ENCODE results near the gene DPP6. TPM values are rescaled to one million over a fixed set of nuclear protein-coding genes. Genes with fewer than 3 reads are reported as not detected.

DPP6 gene
- total RNA-seq, 1 experiment from 2014 or later: not detected

- Histone ChIP-seq H3K27me3 (ENCODE audit: low read length) (no peaks in the 10 kb centered on the region), H3K4me2 (ENCODE audit: low read length) (no peak overlapping the region), H3K9ac (ENCODE audit: low read length) (no peak overlapping the region), H3K4me1 (ENCODE audit: insufficient read depth, low read length) (no peaks in the 10 kb centered on the region), H3K36me3 (ENCODE audit: low read depth, low read length) (no peaks in the 10 kb centered on the region), H4K20me1 (ENCODE audit: low read length) (no peaks in the 10 kb centered on the region), H3K27ac (ENCODE audit: low read length) (no peak overlapping the region), H3F3A (ENCODE audit: low read length, unreplicated experiment) (no peaks in the 10 kb centered on the region), H3K9me2 (replicated peaks; ENCODE audit: low read length) (no peaks in the 10 kb centered on the region), H3K4me3 (ENCODE audit: low read length) (no peak overlapping the region), H3K9me3 (ENCODE audit: low read length) (no peaks in the 10 kb centered on the region), H3K79me2 (ENCODE audit: low read length) (no peaks in the 10 kb centered on the region), H2AFZ (ENCODE audit: low read length) (no peak overlapping the region)
- DNase-seq (no peak), ATAC-seq (no peak)
- CTCF ChIA-PET: no interaction called here
- POLR2A ChIA-PET (ENCODE audit: unreplicated experiment): no interaction called here
- intact Hi-C loops (cut with micrococcal nuclease): no loop called here
- TF ChIP-seq CTCF (conservative IDR thresholded peaks at IDR 0.05; ENCODE audit: low read depth, low read length) (no peak), EZH2phosphoT487 (IDR thresholded peaks at IDR 0.05; ENCODE audit: borderline replicate concordance, low read length) (no peak), EZH2 (IDR thresholded peaks at IDR 0.05; ENCODE audit: low read length, unreplicated experiment) (no peak)
- no TSS peak for BruUV-seq (replicated peaks)
Measured at GRCh38 chr7:154649015-154649414, 596.8 kb downstream of the DPP6 start.

GRCh38 chr7:154649434-154649833 lies 597.2 kb downstream of the DPP6 start:
- Histone ChIP-seq H3K4me2 (ENCODE audit: low read length) (no peak overlapping the region), H3K9me3 (ENCODE audit: low read length) (no peaks in the 10 kb centered on the region), H3K4me3 (ENCODE audit: low read length) (no peak overlapping the region), H2AFZ (ENCODE audit: low read length) (no peak overlapping the region), H3F3A (ENCODE audit: low read length, unreplicated experiment) (no peaks in the 10 kb centered on the region), H3K9ac (ENCODE audit: low read length) (no peak overlapping the region), H3K27ac (ENCODE audit: low read length) (no peak overlapping the region), H3K4me1 (ENCODE audit: insufficient read depth, low read length) (no peaks in the 10 kb centered on the region), H3K9me2 (replicated peaks; ENCODE audit: low read length) (no peaks in the 10 kb centered on the region), H4K20me1 (ENCODE audit: low read length) (no peaks in the 10 kb centered on the region), H3K27me3 (ENCODE audit: low read length) (no peaks in the 10 kb centered on the region), H3K79me2 (ENCODE audit: low read length) (no peaks in the 10 kb centered on the region), H3K36me3 (ENCODE audit: low read depth, low read length) (no peaks in the 10 kb centered on the region)
- no peak for TF ChIP-seq EZH2phosphoT487 (IDR thresholded peaks at IDR 0.05; ENCODE audit: borderline replicate concordance, low read length)
- no peak for TF ChIP-seq CTCF (conservative IDR thresholded peaks at IDR 0.05; ENCODE audit: low read depth, low read length)
- TF ChIP-seq EZH2 (IDR thresholded peaks at IDR 0.05; ENCODE audit: low read length, unreplicated experiment): no peak
- intact Hi-C loops (cut with micrococcal nuclease): no loop called here
- no peak for ATAC-seq
- no peak for DNase-seq
- POLR2A ChIA-PET (ENCODE audit: unreplicated experiment): no interaction called here
- CTCF ChIA-PET: no interaction called here
- no TSS peak for BruUV-seq (replicated peaks)

- ATAC-seq (no peak), DNase-seq (no peak)
- TF ChIP-seq EZH2 (IDR thresholded peaks at IDR 0.05; ENCODE audit: low read length, unreplicated experiment) (no peak), CTCF (conservative IDR thresholded peaks at IDR 0.05; ENCODE audit: low read depth, low read length) (no peak), EZH2phosphoT487 (IDR thresholded peaks at IDR 0.05; ENCODE audit: borderline replicate concordance, low read length) (no peak)
- Histone ChIP-seq H3K27me3 (ENCODE audit: low read length) (no peaks in the 10 kb centered on the region), H3F3A (ENCODE audit: low read length, unreplicated experiment) (no peaks in the 10 kb centered on the region), H3K79me2 (ENCODE audit: low read length) (no peaks in the 10 kb centered on the region), H3K4me1 (ENCODE audit: insufficient read depth, low read length) (no peaks in the 10 kb centered on the region), H3K27ac (ENCODE audit: low read length) (no peak overlapping the region), H3K9me2 (replicated peaks; ENCODE audit: low read length) (no peaks in the 10 kb centered on the region), H2AFZ (ENCODE audit: low read length) (no peak overlapping the region), H3K4me3 (ENCODE audit: low read length) (no peak overlapping the region), H3K4me2 (ENCODE audit: low read length) (no peak overlapping the region), H3K9me3 (ENCODE audit: low read length) (no peaks in the 10 kb centered on the region), H3K9ac (ENCODE audit: low read length) (no peak overlapping the region), H4K20me1 (ENCODE audit: low read length) (no peaks in the 10 kb centered on the region), H3K36me3 (ENCODE audit: low read depth, low read length) (no peaks in the 10 kb centered on the region)
- CTCF ChIA-PET: no interaction called here
- POLR2A ChIA-PET (ENCODE audit: unreplicated experiment): no interaction called here
- intact Hi-C loops (cut with micrococcal nuclease): no loop called here
- no TSS peak for BruUV-seq (replicated peaks)
Measured at GRCh38 chr7:154650275-154650674, 598.1 kb downstream of the DPP6 start.
